ENCODE measurements around the gene AQP4. TPM values are rescaled to one million over a fixed set of nuclear protein-coding genes. Genes with fewer than 3 reads are reported as not detected.
A peak's percentile ranks its signal among the peaks of the same experiment; 100 is the strongest.

Gene AQP4
- total RNA-seq, 4 donors from 2014 or later: 9.9 to 24.9 (median 15.3) TPM

- DNase-seq (no peak), ATAC-seq (no peak)
- intact Hi-C loops (cut with DNase I; ENCODE audit: low total_unique reads) (no loop called here), in situ Hi-C loops (cut with MboI; ENCODE audit: low sequenced_read_pairs in 4 of 4) (loop anchor here in 2 of 4 donors (25.0 kb wide), 1 partner anchor 766 kb away; no protein-coding TSS in a partner anchor)
- Histone ChIP-seq H3K4me1 (no peaks in the 10 kb centered on the region), H3K27ac (no peak overlapping the region), H3K9me3 (peaks cover 0 to 8% (median 0%) of the 10 kb centered on the region in 3 donors), H3K36me3 (no peaks in the 10 kb centered on the region), H3K27me3 (no peaks in the 10 kb centered on the region), H3K4me3 (no peak overlapping the region)
- TF ChIP-seq POLR2A (IDR thresholded peaks at IDR 0.05) (no peak), CTCF (IDR thresholded peaks at IDR 0.05 in 4 of 5, conservative IDR thresholded peaks at IDR 0.05 in 1 of 5) (no peak)
Observed at GRCh38 chr18:26821181-26821580, 44.3 kb downstream of the AQP4 start.

GRCh38 chr18:26819046-26819445 lies 46.5 kb downstream of the AQP4 start:
- peaks cover 0 to 8% (median 0%) of the 10 kb centered on the region in 3 donors for H3K9me3 ChIP-seq
- H3K27me3 ChIP-seq: no peaks in the 10 kb centered on the region
- no peaks in the 10 kb centered on the region for H3K36me3 ChIP-seq
- no peak overlapping the region for H3K27ac ChIP-seq
- in situ Hi-C loops (cut with MboI; ENCODE audit: low sequenced_read_pairs in 4 of 4) (loop anchor here in 2 of 4 donors (25.0 kb wide), 1 partner anchor 768 kb away; no protein-coding TSS in a partner anchor), intact Hi-C loops (cut with DNase I; ENCODE audit: low total_unique reads) (loop anchor here (10.0 kb wide), 2 partner anchors 146 to 776 kb away; no protein-coding TSS in a partner anchor)
- no peak for TF ChIP-seq CTCF (IDR thresholded peaks at IDR 0.05 in 4 of 5, conservative IDR thresholded peaks at IDR 0.05 in 1 of 5)
- TF ChIP-seq POLR2A (IDR thresholded peaks at IDR 0.05): no peak
- ATAC-seq (no peak), DNase-seq (no peak)
- no peak overlapping the region for H3K4me3 ChIP-seq
- H3K4me1 ChIP-seq: no peaks in the 10 kb centered on the region

- Histone ChIP-seq H3K4me1 (no peaks in the 10 kb centered on the region), H3K4me3 (no peak overlapping the region), H3K27me3 (no peaks in the 10 kb centered on the region), H3K9me3 (peaks cover 0 to 8% (median 0%) of the 10 kb centered on the region in 3 donors), H3K36me3 (no peaks in the 10 kb centered on the region), H3K27ac (no peak overlapping the region)
- in situ Hi-C loops (cut with MboI; ENCODE audit: low sequenced_read_pairs in 4 of 4): loop anchor here in 2 of 4 donors (25.0 kb wide), 1 partner anchor 769 kb away; no protein-coding TSS in a partner anchor
- intact Hi-C loops (cut with DNase I; ENCODE audit: low total_unique reads): loop anchor here (10.0 kb wide), 2 partner anchors 146 to 776 kb away; no protein-coding TSS in a partner anchor
- no peak for DNase-seq
- no peak for TF ChIP-seq CTCF (IDR thresholded peaks at IDR 0.05 in 4 of 5, conservative IDR thresholded peaks at IDR 0.05 in 1 of 5)
- TF ChIP-seq POLR2A (IDR thresholded peaks at IDR 0.05): no peak
- ATAC-seq: no peak
Observed at GRCh38 chr18:26818461-26818860, 47.0 kb downstream of the AQP4 start.

GRCh38 chr18:26813043-26813442 lies 52.5 kb downstream of the AQP4 start:
- Histone ChIP-seq H3K4me1 (no peaks in the 10 kb centered on the region), H3K27me3 (no peaks in the 10 kb centered on the region), H3K9me3 (peaks cover 0 to 1% (median 0%) of the 10 kb centered on the region in 3 donors), H3K4me3 (no peak overlapping the region), H3K36me3 (no peaks in the 10 kb centered on the region), H3K27ac (no peak overlapping the region)
- in situ Hi-C loops (cut with MboI; ENCODE audit: low sequenced_read_pairs in 4 of 4) (loop anchor here in 2 of 4 donors (5.0 to 25.0 kb wide), 2 partner anchors 194 to 774 kb away; no protein-coding TSS in a partner anchor), intact Hi-C loops (cut with DNase I; ENCODE audit: low total_unique reads) (loop anchor here (2.0 to 10.0 kb wide), 3 partner anchors 152 to 782 kb away; no protein-coding TSS in a partner anchor)
- DNase-seq (peak in 1 of 2 donors; percentile 30), ATAC-seq (peak; percentile 53 to 73)
- no peak for TF ChIP-seq POLR2A (IDR thresholded peaks at IDR 0.05)
- TF ChIP-seq CTCF (IDR thresholded peaks at IDR 0.05 in 4 of 5, conservative IDR thresholded peaks at IDR 0.05 in 1 of 5): peak in 4 of 5 experiments; percentile 14 to 61 (median 44)

Data from gastrocnemius medialis (tissue), 4 donors.